ENCODE measurements around the gene ZNF438.

Gene ZNF438

DNA sequence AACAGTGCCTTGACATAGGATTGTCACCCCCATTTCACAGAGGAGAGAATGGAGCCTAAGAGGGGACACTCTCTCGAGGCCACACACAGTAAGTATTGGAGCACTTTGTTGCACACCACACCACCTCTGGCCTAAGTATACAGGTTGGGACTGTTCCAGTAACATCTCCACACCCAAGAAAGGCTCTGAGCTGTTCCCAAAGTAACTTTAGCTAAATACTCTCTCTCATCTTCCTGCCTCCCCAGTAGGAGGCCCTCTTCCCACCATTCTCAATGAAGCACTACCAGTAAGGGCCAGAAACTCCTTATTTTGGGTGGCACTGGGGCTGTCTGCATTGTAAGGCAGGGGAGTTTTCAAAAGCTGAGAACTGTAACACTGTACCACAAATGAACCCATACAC lies 189.5 kb downstream of the ZNF438 start:
- in situ Hi-C loops (cut with MboI; ENCODE audit: low sequenced_read_pairs, unreplicated experiment) = no loop called here
- DNase-seq (ENCODE audit: low spot score) = no peak
- TF ChIP-seq, protein P1, sequence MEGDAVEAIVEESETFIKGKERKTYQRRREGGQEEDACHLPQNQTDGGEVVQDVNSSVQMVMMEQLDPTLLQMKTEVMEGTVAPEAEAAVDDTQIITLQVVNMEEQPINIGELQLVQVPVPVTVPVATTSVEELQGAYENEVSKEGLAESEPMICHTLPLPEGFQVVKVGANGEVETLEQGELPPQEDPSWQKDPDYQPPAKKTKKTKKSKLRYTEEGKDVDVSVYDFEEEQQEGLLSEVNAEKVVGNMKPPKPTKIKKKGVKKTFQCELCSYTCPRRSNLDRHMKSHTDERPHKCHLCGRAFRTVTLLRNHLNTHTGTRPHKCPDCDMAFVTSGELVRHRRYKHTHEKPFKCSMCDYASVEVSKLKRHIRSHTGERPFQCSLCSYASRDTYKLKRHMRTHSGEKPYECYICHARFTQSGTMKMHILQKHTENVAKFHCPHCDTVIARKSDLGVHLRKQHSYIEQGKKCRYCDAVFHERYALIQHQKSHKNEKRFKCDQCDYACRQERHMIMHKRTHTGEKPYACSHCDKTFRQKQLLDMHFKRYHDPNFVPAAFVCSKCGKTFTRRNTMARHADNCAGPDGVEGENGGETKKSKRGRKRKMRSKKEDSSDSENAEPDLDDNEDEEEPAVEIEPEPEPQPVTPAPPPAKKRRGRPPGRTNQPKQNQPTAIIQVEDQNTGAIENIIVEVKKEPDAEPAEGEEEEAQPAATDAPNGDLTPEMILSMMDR (IDR thresholded peaks at IDR 0.05; ENCODE audit: borderline replicate concordance, control extremely low read depth, extremely low read depth, insufficient read depth, missing control alignments) = no peak

DNA sequence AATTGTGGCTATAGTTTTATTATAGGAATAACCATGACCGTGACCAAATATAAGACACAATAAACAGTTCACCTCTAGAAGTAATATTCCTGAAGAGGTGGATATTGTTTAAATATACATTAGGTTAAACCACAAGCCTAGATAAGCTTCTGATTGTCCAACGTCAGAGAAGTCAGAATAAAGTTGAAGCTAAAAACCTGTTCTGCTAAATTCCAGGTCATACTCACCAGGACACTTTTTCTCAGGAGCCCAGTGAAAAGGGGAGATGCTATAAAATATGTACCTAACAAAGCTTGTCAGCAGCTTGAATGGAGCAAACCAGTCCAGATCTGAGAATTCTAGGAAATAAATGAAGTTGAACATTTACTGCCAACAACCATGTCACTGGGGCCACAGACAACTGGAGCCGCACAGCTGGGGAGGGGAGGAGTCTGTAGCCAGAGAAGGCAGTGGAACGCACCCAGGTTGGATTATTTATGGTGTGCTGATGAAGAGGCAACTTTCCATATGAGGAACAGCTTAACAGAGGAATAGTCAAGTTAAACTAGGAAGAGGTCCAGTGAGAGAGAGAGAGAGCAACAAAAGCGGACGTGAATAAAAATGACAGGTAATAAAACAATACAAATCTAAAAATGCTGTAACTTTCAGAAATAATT lies 191.1 kb downstream of the ZNF438 start:
- TF ChIP-seq, protein P1 (IDR thresholded peaks at IDR 0.05; ENCODE audit: borderline replicate concordance, control extremely low read depth, extremely low read depth, insufficient read depth, missing control alignments) = no peak
- in situ Hi-C loops (cut with MboI; ENCODE audit: low sequenced_read_pairs, unreplicated experiment) = no loop called here
- DNase-seq (ENCODE audit: low spot score) = no peak

DNA sequence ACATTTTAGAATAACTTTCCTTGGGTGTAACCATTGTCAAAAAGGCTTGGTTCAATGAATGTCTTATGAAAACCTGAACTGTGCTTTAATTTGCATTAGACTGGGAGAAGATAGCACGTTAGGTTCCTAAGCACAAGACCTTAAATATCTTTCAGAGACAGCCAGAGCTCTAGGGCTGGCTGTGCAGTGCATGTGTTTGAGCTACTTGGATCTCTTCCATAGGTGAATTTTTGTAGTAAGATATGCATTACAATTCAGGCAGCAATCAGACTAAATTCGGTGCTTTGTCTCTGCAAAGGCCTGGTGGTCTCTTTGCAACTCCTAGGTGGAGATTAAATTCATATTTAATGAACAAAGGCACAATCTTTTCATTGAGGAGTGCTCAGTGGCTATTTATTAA lies 192.0 kb downstream of the ZNF438 start:
- TF ChIP-seq, protein P1 (IDR thresholded peaks at IDR 0.05; ENCODE audit: borderline replicate concordance, control extremely low read depth, extremely low read depth, insufficient read depth, missing control alignments) = no peak
- in situ Hi-C loops (cut with MboI; ENCODE audit: low sequenced_read_pairs, unreplicated experiment) = no loop called here
- DNase-seq (ENCODE audit: low spot score) = no peak

DNA sequence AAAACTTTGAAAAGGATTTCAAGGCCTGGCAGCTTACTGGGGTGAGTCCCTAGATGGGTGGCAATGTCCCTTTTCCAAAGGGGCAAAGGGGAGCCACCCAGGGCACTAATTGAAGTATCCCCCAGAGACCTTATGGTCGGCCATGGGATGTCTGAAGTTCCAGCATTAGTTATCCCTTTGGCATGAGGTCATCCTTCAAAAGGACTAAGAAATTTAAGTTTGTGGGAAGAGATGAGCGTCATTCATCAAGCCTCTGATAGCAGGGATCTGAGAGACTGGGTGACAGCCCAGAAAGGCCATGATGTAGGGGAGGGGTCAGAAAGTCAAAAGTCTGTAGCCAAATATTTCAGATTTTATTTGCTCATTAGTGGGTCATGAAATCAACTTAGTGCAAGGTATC lies 195.3 kb downstream of the ZNF438 start:
- TF ChIP-seq, protein P1 (IDR thresholded peaks at IDR 0.05; ENCODE audit: borderline replicate concordance, control extremely low read depth, extremely low read depth, insufficient read depth, missing control alignments) = no peak
- in situ Hi-C loops (cut with MboI; ENCODE audit: low sequenced_read_pairs, unreplicated experiment) = no loop called here
- no peak for DNase-seq (ENCODE audit: low spot score)

DNA sequence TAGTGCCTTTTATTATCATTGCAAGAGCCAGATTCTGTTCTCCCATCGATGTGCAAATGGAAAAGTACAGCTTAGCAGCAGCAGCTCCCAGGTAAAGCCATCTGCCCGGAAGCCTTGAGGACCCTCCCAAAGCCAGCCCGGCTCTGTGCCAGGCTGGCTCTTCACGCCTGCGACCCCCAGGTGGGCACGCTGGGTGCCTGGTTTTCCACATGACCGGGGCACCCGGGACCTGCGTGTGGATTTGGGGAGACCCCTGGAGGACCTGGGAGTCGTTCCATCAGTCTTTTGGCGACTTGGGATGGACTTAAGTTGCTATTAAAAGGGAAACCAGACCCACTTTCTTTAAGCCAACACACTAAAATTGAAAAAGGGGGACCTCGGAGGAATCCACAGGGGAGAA lies 196.5 kb downstream of the ZNF438 start:
- no peak for DNase-seq (ENCODE audit: low spot score)

DNA sequence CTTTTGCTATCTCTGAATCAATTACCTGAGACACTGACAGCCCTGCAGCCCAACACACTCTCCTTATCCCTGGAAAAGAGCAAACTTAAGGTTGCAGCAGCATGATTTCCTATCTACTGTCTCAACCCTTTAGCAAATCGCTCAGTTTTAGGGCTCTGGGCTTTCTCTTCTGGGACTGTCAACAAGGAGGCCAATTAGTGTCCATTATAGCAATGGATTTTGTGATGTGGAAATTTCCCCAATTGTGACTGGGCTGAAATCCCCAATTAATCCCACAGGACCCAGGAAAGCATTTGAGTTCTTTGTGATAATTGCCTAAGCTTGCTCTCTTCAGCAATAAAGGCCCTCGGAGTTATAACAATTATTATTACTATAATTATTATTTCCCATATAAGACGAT lies 197.0 kb downstream of the ZNF438 start:
- in situ Hi-C loops (cut with MboI; ENCODE audit: low sequenced_read_pairs, unreplicated experiment) = no loop called here
- TF ChIP-seq, protein P1 (IDR thresholded peaks at IDR 0.05; ENCODE audit: borderline replicate concordance, control extremely low read depth, extremely low read depth, insufficient read depth, missing control alignments) = no peak
- no peak for DNase-seq (ENCODE audit: low spot score)

More for the DNA sequence above, 196.5 kb downstream of the ZNF438 start:
- TF ChIP-seq, protein P1 (IDR thresholded peaks at IDR 0.05; ENCODE audit: borderline replicate concordance, control extremely low read depth, extremely low read depth, insufficient read depth, missing control alignments) = no peak
- in situ Hi-C loops (cut with MboI; ENCODE audit: low sequenced_read_pairs, unreplicated experiment) = no loop called here
